HEK293 (cell line): ENCODE data around the gene GRAMD4.
A peak's percentile ranks its signal among the peaks of the same experiment; 100 is the strongest.

ENCODE experiments used
- CTCF ChIA-PET: fragments of 350-600 bp; formaldehyde crosslinking; extraction: SDS; loops from one replicate; lab custom pipeline; 2021; ENCODE audit warnings: antibody characterized with exemption; lab: Yijun Ruan, JAX
- POLR2A ChIA-PET: fragments of 300-600 bp; formaldehyde crosslinking; extraction: SDS; loops from one replicate; lab custom pipeline; 2020; ENCODE audit warnings: antibody characterized with exemption, inconsistent platforms; lab: Yijun Ruan, JAX
- H3K27ac ChIP-seq: fragments of 200-500 bp; sonication (Bioruptor generic); 2 replicates; pipeline ENCODE4 v1.5.1; 2014; ENCODE audit warnings: low read depth, low read length, control low read depth, inconsistent platforms; ENCODE audit errors: extremely low read depth
- H3K36me3 ChIP-seq, 2 experiments: fragments of 200-500 bp in 1 of 2; sonication (Bioruptor generic) in 1 of 2; 1 replicate in 1 of 2; 2 replicates in 1 of 2; pipeline ENCODE4 v1.5.1; 2014 to 2017; ENCODE audit warnings: inconsistent platforms in 2 of 2, low read length in 2 of 2; ENCODE audit not compliant: control insufficient read depth in 2 of 2, insufficient read depth in 1 of 2
- H3K4me1 ChIP-seq: fragments of 200-500 bp; sonication (Bioruptor generic); 2 replicates; pipeline ENCODE4 v1.5.1; 2014; ENCODE audit warnings: mild to moderate bottlenecking, low read length, inconsistent platforms; ENCODE audit not compliant: control insufficient read depth, insufficient read depth
- H3K4me3 ChIP-seq: 2 replicates; pipeline ENCODE4 v1.5.1; 2011; ENCODE audit warnings: low read depth, mild to moderate bottlenecking, control low read depth, low read length, moderate library complexity
- H3K9me3 ChIP-seq: fragments of 200-500 bp; sonication (Bioruptor generic); 2 replicates; pipeline ENCODE4 v1.5.1; 2014; ENCODE audit warnings: low read depth, low read length, inconsistent platforms; ENCODE audit not compliant: control insufficient read depth, insufficient read depth
- GLIS1 ChIP-seq: fragments of 450-650 bp; formaldehyde crosslinking; IDR thresholded peaks from 2 replicates; pipeline ENCODE4 v1.5.1; 2016; ENCODE audit warnings: missing biosample characterization, missing genetic modification characterization
- SCRT2 ChIP-seq: fragments of 450-650 bp; formaldehyde crosslinking; IDR thresholded peaks from 2 replicates; pipeline ENCODE4 v1.5.1; 2016; ENCODE audit warnings: missing biosample characterization, missing genetic modification characterization
- TCF7L2 ChIP-seq: IDR thresholded peaks from 2 replicates; pipeline ENCODE4 v1.6.1; 2011; ENCODE audit warnings: low read depth, mild to moderate bottlenecking, inconsistent platforms, low read length, moderate library complexity, borderline replicate concordance
- WT1 ChIP-seq: fragments of 450-650 bp; formaldehyde crosslinking; IDR thresholded peaks from 2 replicates; pipeline ENCODE4 v1.5.1; 2016; ENCODE audit warnings: missing biosample characterization, missing genetic modification characterization
- YY2 ChIP-seq: fragments of 450-650 bp; formaldehyde crosslinking; IDR thresholded peaks from 2 replicates; pipeline ENCODE4 v1.5.1; 2016; ENCODE audit warnings: missing biosample characterization, missing genetic modification characterization
- ZBTB21 ChIP-seq: fragments of 450-650 bp; formaldehyde crosslinking; IDR thresholded peaks from 2 replicates; pipeline ENCODE4 v1.5.1; 2017; ENCODE audit warnings: missing biosample characterization, missing genetic modification characterization
- ZNF335 ChIP-seq: fragments of 450-650 bp; formaldehyde crosslinking; conservative IDR thresholded peaks from 2 replicates; pipeline ENCODE4 v1.5.1; 2016; ENCODE audit warnings: missing biosample characterization, missing genetic modification characterization
- ZNF521 ChIP-seq: fragments of 450-650 bp; formaldehyde crosslinking; IDR thresholded peaks from 2 replicates; pipeline ENCODE4 v1.5.1; 2017; ENCODE audit warnings: missing biosample characterization, mild to moderate bottlenecking, missing genetic modification characterization
- ZNF600 ChIP-seq: fragments of 450-650 bp; formaldehyde crosslinking; IDR thresholded peaks from 2 replicates; pipeline ENCODE4 v1.5.1; 2016; ENCODE audit warnings: missing biosample characterization, missing genetic modification characterization
- ZNF623 ChIP-seq: fragments of 450-650 bp; formaldehyde crosslinking; IDR thresholded peaks from 2 replicates; pipeline ENCODE4 v1.5.1; 2016; ENCODE audit warnings: missing biosample characterization, missing genetic modification characterization
- ZNF629 ChIP-seq: fragments of 450-650 bp; formaldehyde crosslinking; IDR thresholded peaks from 2 replicates; pipeline ENCODE4 v1.5.1; 2017; ENCODE audit warnings: missing biosample characterization, missing genetic modification characterization
- ZNF777 ChIP-seq: fragments of 450-650 bp; formaldehyde crosslinking; IDR thresholded peaks from 2 replicates; pipeline ENCODE4 v1.5.1; 2017; ENCODE audit warnings: missing biosample characterization, missing genetic modification characterization, borderline replicate concordance
- ZNF830 ChIP-seq: fragments of 450-650 bp; IDR thresholded peaks from 2 replicates; pipeline ENCODE4 v1.5.0; 2018; ENCODE audit warnings: missing biosample characterization, missing genetic modification characterization, low read depth, mild to moderate bottlenecking, moderate library complexity
- ZXDB ChIP-seq: fragments of 450-650 bp; formaldehyde crosslinking; IDR thresholded peaks from 2 replicates; pipeline ENCODE4 v1.5.1; 2016; ENCODE audit warnings: missing biosample characterization, missing genetic modification characterization
- TF ChIP-seq, protein P1 (sequence below): fragments of 450-650 bp; formaldehyde crosslinking; IDR thresholded peaks from 2 replicates; pipeline ENCODE4 v1.5.1; 2016; ENCODE audit warnings: missing biosample characterization, missing genetic modification characterization
- TF ChIP-seq, protein P2 (sequence below): fragments of 450-650 bp; IDR thresholded peaks from 2 replicates; pipeline ENCODE4 v1.5.1; 2018; ENCODE audit warnings: missing biosample characterization, missing genetic modification characterization

GRAMD4 gene

DNA sequence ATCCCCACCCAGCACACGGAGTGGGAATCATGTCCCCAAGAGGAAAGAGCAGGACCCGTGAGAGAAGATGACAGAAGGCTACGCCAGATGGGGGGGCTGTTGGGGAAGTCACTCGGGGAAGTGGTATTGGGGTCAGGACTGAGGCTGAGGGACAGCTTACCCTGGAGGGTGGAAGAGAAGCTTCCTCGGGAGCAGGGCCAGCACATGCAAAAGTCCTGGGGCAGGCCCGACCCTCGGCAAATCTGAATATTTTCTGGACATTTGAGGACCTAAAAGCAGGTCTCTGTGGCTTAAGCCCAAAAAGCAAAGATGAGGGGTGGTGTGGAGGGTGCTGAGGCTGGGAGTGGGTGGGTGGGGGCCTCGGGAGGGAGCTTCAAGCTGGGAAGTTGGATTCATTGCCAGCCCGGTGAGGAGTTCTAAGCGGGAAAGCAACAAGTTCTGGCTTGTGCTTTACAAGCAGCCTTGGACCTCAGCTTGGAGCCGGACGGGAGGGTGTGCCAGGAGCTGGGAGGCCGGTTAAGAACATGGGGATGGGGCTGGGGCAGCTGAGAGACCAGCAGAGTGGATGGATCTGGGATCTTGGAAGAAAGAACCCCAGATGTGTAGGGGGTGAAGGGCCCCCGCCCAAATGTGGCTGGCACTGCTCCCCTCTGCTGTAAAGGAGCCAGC, 34.9 kb downstream of the GRAMD4 start:
- TF ChIP-seq ZNF623 (peak; percentile 94), SCRT2 (tag by site-specific recombination) (peak; percentile 48), ZNF521 (tag by site-specific recombination) (no peak)
- Histone ChIP-seq H3K36me3 (no peaks in the 10 kb centered on the region), H3K4me1 (no peaks in the 10 kb centered on the region), H3K4me3 (no peak overlapping the region), H3K9me3 (no peaks in the 10 kb centered on the region), H3K27ac (no peak overlapping the region)
- ChIA-PET POLR2A (no interaction called here), CTCF (interaction anchor here (0.6 kb wide), 1 partner anchor 107 kb away, joined by 3 read pairs; no protein-coding TSS in a partner anchor)

DNA sequence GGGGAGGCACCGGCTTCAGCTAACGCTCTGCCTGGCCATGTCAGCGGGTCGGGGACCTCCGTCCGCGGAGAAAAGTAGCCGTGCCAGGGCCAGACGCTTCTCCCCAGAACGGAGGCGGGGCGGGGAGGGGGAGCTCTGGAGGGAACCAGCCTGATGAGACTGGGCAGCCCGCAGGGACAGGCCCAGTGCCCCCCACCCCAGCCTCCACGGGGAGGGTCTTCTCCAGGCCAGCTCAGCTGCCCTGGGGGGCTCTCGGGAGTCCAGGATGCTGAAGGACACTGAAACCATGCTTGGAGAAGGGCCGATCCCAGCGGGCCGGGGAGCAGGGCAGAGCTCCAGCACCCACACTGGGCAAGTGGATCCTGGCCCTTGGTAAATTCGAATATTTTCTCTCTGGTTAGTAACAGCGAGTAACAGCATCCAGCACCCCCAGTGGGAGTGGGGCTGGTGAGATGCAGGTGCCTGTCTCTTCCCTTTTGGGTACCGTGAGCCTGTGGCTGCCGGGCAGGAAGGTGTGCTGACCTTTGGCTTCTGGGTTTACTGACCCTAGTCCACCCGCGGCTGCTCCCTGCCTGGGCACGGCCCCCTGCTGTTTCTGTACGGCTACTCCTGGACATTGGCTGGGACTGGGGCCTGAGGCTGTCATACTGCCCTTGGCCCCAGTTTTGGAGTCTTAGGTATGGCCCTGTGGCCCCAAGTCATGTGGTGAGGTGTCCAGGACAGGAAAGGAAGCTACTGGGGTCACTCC, 35.8 kb downstream of the GRAMD4 start:
- TF ChIP-seq GLIS1 (tag by site-specific recombination): no peak; the same call in 1 of the 2 replicates
- TF ChIP-seq, protein P1, sequence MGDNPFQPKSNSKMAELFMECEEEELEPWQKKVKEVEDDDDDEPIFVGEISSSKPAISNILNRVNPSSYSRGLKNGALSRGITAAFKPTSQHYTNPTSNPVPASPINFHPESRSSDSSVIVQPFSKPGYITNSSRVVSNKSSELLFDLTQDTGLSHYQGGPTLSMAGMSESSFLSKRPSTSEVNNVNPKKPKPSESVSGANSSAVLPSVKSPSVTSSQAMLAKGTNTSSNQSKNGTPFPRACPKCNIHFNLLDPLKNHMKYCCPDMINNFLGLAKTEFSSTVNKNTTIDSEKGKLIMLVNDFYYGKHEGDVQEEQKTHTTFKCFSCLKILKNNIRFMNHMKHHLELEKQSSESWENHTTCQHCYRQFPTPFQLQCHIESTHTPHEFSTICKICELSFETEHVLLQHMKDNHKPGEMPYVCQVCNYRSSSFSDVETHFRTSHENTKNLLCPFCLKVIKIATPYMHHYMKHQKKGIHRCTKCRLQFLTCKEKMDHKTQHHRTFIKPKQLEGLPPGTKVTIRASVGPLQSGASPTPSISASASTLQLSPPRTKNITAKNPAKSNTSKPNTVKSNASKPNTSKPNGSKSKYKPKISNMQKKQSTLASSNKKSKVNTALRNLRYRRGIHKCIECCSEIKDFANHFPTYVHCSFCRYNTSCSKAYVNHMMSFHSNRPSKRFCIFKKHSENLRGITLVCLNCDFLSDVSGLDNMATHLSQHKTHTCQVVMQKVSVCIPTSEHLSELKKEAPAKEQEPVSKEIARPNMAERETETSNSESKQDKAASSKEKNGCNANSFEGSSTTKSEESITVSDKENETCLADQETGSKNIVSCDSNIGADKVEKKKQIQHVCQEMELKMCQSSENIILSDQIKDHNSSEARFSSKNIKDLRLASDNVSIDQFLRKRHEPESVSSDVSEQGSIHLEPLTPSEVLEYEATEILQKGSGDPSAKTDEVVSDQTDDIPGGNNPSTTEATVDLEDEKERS (tag by site-specific recombination): no peak
- TF ChIP-seq ZNF777 (tag by site-specific recombination): no peak
- CTCF ChIA-PET: interaction anchor here (0.6 kb wide), 2 partner anchors 1339 to 1385 kb away, joined by 3 to 5 read pairs; no protein-coding TSS in a partner anchor
- peaks cover 2% of the 10 kb centered on the region; the same call in 1 of the 2 replicates for H3K4me1 ChIP-seq
- POLR2A ChIA-PET: no interaction called here
- H3K4me3 ChIP-seq: no peak overlapping the region
- no peaks in the 10 kb centered on the region for H3K36me3 ChIP-seq
- no peak overlapping the region for H3K27ac ChIP-seq
- no peaks in the 10 kb centered on the region for H3K9me3 ChIP-seq

DNA sequence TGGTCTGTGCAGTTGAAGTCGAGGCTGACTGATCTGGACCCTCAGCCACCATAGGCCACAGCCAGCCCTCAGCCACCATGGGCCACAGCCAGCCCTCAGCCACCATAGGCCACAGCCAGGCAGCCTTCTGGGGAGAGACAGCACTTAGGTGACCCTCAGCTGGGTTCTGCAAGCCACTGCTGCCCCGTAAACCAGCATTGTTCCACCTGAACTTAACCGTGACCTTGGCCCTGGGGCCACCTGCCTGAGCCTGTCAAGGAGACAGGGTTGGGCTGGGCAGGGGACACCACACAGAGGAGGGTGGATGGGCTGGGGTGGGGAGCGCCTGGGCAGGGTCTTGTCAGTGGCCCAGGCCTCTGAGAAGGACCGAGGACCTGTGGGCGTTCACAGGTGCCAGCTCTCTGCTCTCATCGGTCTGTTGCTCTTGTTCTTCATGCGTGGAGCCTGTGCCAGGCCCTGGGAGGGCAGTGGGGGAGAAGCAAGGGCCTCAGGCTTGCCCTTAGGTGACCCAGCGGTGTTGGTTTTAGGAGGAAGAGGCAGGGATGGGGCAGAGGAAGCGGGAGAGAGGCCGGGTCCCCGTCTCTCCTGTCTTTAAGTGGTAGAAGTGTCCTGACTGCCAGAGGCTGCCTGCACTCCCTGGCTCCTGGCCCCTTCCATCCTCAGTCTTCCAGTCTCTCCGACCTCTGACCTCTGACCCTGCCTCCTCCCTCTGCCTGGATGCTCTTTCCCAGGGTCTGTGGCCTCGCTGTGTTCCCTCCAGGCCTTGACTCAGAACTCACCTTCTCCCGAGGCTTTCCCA, 36.9 kb downstream of the GRAMD4 start:
- CTCF ChIA-PET: no interaction called here
- H3K4me3 ChIP-seq: no peak overlapping the region
- no peaks in the 10 kb centered on the region for H3K36me3 ChIP-seq
- H3K9me3 ChIP-seq: no peaks in the 10 kb centered on the region
- no peak for TF ChIP-seq ZNF335 (tag by site-specific recombination)
- TF ChIP-seq, all 188 proteins: peak for 0
- no peak overlapping the region for H3K27ac ChIP-seq
- peaks cover 2% of the 10 kb centered on the region; the same call in 1 of the 2 replicates for H3K4me1 ChIP-seq
- POLR2A ChIA-PET: no interaction called here

DNA sequence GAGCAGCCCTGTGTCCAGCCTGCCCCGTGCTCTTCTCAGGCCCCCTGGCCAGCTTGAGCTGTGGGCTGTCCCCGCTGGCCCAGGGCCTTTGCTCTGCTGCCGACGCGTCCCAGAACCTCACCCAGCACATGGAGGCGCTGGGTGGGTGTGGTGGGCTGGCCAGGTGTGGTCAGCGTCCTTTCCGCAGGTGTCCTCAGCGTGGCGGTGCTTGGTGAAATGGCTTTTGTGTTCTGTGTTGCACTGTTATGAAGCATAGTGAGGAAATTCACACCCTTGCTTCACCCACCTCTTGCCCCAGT, 37.4 kb downstream of the GRAMD4 start:
- CTCF ChIA-PET: no interaction called here
- Histone ChIP-seq H3K36me3 (no peaks in the 10 kb centered on the region), H3K4me3 (no peak overlapping the region), H3K9me3 (no peaks in the 10 kb centered on the region), H3K4me1 (peaks cover 2% of the 10 kb centered on the region; the same call in 1 of the 2 replicates), H3K27ac (no peak overlapping the region)
- POLR2A ChIA-PET: no interaction called here
- TF ChIP-seq WT1 (tag by site-specific recombination) (no peak), TCF7L2 (no peak), ZBTB21 (tag by site-specific recombination) (no peak), YY2 (no peak), ZXDB (tag by site-specific recombination) (no peak), ZNF629 (no peak), ZNF600 (tag by site-specific recombination) (no peak), ZNF830 (tag by site-specific recombination) (no peak)
- TF ChIP-seq, protein P2, sequence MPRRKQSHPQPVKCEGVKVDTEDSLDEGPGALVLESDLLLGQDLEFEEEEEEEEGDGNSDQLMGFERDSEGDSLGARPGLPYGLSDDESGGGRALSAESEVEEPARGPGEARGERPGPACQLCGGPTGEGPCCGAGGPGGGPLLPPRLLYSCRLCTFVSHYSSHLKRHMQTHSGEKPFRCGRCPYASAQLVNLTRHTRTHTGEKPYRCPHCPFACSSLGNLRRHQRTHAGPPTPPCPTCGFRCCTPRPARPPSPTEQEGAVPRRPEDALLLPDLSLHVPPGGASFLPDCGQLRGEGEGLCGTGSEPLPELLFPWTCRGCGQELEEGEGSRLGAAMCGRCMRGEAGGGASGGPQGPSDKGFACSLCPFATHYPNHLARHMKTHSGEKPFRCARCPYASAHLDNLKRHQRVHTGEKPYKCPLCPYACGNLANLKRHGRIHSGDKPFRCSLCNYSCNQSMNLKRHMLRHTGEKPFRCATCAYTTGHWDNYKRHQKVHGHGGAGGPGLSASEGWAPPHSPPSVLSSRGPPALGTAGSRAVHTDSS (tag by site-specific recombination): no peak
